GM12873 (cell line): ENCODE results near the gene GTF2IRD1.

Experiments used
- TF ChIP-seq, protein P1 (sequence below): IDR thresholded peaks from 2 replicates; pipeline ENCODE4 v1.5.1; 2012; ENCODE audit warnings: low read depth, mild to moderate bottlenecking, moderate library complexity, low read length, control low read depth; ENCODE audit not compliant: insufficient read depth; ENCODE audit errors: missing control alignments

The GTF2IRD1 gene

DNA sequence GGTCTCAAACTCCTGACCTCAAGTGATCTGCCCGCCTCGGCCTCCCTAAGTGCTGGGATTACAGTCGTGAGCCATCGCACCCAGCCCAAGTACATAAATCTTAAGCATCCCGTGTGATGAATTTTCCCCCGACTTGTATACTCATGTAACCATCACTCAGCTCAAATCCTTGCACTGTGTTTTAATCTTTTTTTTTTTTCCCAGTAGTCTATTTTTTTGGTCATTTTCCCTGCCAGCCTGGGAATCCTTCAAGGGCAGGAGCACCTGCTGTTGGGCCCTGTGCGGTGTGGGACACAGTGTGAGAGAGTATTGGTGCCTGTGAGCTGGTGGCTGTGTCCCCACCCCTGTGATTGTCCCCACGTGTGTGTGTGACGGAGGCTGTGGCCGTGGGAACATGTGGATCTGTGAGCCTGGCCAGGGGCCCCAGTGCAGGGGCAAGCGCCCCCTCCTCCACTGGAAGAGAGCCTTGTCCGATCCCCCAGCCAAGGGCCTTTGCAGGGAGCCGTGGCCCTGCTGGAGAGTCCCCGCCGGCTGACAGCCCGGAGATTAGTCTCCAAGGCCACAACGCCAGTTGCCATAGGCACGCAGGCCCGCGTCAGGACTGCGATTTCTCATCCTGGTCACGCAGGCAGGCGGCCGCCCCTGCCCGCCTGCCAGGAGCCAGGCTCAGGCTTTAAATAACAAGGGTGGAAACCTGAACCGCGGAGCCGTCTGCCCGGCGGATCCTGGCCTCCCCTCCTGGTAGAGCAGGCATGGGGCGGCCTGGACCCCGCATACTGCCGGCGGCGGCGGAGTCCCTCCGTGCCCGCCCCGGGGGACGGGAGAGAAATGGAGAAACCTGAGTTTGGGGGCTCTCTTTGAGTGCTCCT lies 26.5 kb downstream of the GTF2IRD1 start:
- TF ChIP-seq, protein P1, sequence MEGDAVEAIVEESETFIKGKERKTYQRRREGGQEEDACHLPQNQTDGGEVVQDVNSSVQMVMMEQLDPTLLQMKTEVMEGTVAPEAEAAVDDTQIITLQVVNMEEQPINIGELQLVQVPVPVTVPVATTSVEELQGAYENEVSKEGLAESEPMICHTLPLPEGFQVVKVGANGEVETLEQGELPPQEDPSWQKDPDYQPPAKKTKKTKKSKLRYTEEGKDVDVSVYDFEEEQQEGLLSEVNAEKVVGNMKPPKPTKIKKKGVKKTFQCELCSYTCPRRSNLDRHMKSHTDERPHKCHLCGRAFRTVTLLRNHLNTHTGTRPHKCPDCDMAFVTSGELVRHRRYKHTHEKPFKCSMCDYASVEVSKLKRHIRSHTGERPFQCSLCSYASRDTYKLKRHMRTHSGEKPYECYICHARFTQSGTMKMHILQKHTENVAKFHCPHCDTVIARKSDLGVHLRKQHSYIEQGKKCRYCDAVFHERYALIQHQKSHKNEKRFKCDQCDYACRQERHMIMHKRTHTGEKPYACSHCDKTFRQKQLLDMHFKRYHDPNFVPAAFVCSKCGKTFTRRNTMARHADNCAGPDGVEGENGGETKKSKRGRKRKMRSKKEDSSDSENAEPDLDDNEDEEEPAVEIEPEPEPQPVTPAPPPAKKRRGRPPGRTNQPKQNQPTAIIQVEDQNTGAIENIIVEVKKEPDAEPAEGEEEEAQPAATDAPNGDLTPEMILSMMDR: no peak

DNA sequence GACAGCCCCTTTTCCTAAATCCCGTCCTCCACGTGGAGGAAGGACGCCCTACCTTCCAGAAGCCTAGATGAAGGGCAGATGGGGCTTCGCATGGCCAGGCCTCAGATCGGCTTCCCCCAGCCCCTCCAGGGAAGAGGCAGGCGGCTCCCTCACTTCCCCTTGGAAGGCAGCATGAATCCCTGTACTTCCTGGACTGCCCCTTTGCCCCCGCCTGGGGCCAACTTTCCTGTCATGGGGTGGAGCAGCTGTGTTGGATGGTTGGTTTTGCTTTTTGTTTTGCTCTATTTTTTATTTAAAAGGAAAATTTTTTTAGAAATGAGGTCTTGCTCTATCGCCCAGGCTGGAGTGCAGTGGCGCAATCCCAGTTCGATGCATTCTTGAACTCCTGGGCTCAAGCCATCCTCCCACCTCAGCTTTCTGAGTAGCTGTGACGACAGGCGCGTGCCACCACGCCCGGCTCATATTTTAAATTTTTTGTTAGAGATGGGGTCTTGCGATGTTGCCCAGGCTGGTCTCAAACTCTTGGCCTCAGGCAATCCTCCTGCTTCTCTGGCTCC lies 27.2 kb downstream of the GTF2IRD1 start:
- TF ChIP-seq, protein P1: no peak

DNA sequence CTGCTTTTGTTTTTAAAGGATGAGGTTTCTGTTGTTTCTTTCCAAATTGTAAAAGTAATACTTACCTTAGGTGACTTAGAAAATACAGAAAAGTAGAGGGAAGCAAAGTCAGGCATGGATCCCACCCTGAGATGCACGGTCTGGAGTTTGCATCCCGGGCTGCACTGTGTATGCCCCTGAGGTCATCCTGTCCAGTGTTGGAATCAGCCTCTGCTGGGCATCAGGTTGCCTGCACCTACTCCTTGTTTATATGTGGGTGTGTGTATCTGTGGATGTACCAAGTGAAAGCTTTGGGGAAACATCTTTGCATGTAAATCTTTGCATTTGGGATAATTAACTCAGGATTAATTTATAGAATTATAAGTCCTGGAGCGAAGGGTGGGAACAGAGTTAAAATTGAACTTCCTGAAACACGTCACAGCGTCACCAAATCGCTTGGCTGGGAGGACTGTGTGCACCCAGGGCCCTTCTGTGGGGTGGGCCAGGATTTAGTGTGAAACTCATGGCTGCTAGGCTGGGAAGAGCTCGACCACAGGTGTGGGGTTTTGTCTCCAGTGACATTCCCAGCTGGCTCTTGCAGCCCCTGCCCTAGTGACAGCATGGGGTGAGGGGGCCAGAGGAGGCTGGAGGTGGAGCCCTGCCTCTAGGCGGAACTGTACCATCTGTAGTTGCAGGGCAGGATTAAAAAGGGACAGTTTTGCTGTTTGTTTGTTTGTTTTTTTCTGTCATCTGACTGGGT lies 27.9 kb downstream of the GTF2IRD1 start:
- TF ChIP-seq, protein P1: no peak

DNA sequence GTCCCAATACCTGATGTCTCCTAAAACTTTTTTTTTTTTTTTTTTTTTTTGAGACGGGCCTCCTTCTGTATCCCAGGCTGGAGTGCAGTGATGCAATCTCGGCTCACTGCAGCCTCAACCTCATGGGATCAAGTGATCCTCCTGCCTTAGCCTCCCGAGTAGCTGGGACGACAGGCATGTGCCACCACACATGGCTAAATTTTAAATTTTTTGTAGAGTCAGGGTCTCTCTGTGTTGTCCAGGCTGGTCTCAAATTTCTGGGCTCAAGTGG lies 28.4 kb downstream of the GTF2IRD1 start:
- TF ChIP-seq, protein P1: no peak

DNA sequence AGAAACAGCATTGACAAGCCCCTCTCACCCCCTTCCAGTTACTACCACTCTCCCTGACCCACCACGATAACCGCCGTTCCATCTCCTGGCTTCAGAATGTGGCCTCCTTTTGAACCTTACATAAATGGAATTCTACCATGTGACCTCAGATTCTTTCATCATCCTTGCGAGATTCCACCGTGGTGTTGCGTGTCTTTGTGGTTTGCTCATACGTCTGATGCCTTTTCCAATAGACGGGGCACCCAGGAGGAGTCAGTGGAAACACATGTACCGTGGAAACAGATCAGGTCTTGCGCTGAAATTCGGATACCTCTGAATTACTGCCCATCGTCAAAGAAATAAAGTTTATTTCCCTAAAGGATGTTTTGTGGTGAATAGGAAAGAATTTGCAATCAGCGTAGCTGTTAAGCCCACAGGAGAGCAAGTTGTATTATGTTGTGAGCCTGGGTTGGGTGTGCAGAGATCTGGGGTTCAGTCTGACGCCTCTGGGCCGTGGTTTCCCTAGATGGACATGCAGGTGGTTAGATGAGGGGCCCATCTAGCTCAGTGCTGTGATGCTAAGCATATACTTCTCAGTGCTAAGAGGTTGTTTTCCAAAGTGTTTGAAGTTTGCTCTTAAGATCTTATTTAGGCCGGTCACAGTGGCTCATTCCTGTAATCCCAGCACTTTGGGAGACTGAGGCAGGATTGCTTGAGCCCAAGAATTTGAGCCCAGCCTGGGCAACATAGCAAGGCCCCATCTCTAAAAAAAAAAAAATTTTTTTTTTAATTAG lies 29.1 kb downstream of the GTF2IRD1 start:
- TF ChIP-seq, protein P1: no peak

DNA sequence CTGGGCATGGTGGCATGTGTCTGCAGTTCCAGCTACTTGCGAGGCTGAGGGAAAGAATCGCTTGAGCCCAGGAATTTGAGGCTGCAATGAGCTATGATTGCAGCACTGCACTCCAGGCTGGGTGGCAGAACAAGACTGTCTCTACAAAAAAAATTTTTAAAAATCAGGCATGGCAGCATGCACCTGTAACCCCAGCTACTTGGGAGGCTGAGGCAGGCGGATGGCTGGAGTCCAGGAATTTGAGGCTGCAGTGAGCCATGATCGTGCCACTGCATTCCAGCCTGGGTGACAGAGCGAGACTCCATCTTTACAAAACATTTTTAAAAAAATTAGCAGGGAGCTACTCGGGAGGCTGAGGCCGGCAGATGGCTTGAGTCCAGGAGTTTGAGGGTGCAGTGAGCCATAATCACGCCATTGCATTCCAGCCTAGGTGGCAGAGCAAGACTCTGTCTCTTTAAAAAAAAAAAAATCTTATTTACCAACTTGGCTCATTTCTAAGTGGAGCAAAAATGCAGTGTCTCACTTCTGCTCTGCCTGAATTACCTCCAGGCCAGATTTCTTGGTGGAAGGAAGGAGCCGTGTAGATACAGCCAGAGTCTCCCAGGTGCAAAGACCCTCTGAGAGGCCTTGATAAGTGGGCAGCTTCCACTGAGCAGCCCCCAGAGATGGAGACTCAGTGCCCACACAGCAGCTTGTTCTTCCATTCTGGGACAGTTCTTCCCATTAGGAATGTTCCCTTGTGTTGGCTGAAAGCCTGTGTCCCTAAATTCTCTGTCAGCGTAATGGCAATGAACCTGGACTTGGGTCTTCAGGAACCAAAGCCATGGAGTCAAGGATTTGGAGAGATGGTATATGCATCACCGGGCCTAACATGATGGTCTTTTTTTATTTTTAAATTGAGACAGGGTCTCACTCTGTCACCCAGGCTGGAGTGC lies 30.0 kb downstream of the GTF2IRD1 start:
- TF ChIP-seq, protein P1: no peak
